ENCODE data around the gene TMEM184A. TPM values are rescaled to one million over a fixed set of nuclear protein-coding genes. Genes with fewer than 3 reads are reported as not detected.

The TMEM184A gene
- not detected for total RNA-seq
- polyA plus RNA-seq, result under 1 TPM in 1 of 4 donors, not detected in 3; 0.25 TPM

DNA sequence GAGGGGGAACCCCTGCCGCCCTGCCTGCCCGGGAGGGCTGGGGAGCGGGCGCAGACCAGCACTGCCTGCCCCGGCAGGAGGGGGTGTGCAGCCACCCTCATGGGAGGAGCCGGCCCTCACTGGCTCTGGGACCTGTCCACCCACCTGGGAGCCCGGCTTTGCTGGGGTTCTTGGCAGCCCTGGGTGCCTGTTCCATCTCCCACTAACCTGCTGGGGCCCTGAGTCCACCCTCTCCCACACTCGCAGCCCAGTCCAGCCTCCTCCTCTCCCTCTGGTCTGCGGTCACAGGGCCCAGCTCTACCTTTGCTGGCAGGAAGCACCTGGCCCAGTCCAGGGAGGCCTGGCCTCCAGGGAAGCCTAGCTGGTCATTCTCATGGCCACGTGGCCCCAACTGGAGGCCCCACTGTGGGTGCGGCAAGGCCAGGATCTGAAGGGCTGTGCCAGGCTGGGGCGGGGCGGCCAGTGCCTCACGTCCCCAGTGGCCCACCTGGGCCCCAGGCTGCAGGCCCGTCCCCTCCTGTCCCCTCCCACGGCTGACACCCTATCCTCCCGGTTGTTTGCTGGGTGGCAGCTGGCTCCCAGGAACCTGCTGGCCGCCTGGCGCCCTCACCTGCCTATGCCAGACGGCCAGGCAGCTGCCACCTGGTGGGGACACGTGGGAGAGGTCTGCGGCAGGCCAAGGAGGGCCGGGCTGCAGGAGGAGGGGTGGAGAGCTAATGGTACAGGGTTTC lies at the start of gene TMEM184A:
TSS of gene TMEM184A (minus strand) at position 393 of the 731 bp plus-strand sequence. CDS start 721 bp downstream, outside the sequence.
- H3K27ac Mint-ChIP-seq, result no peak within 1 kb of the TSS
- H3K4me3 Mint-ChIP-seq, result no peak within 1 kb of the TSS

DNA sequence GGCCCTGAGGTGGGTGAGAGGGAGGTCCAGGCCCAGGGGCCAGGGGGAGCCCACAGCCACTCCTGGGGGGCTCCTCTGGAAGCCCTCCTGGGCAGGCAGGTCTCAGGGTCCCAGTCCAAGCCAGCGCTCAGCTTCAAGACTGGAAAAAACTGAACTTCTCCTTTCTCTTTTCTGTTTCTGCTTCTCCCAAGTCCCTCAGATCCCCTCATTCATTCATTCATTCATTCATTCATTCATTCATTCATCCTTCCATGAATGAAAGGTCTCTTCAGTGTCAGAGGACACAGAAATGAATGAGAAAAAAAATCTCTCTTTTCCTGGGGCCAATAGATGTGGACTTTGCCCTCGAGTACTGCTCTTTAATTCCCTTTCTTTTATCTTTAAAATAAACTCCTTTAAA lies 48.4 kb upstream of the TMEM184A start:
- DNase-seq, result no peak
- H3K4me3 ChIP-seq (ENCODE audit: low read depth, low read length), result no peak overlapping the region
- Mint-ChIP-seq H3K9me3 (no peaks in the 10 kb centered on the region), H3K27me3 (peaks cover 12% of the 10 kb centered on the region), H3K4me1 (peaks cover 0 to 2% (median 0%) of the 10 kb centered on the region in 4 donors), H3K4me3 (no peak overlapping the region), H3K36me3 (no peaks in the 10 kb centered on the region), H3K27ac (no peak overlapping the region)
- H3K9me3 ChIP-seq (ENCODE audit: control insufficient read depth in 2 of 2, low read length in 2 of 2), result no peaks in the 10 kb centered on the region
- no peak overlapping the region for H3K27ac ChIP-seq (ENCODE audit: insufficient read depth, low read length, poor library complexity, severe bottlenecking)
- no peaks in the 10 kb centered on the region for H3K36me3 ChIP-seq (ENCODE audit: control insufficient read depth, insufficient read depth, low read length)
- H3K27me3 ChIP-seq (ENCODE audit: control insufficient read depth, insufficient read depth, low read length), result no peaks in the 10 kb centered on the region
- no peaks in the 10 kb centered on the region for H3K4me1 ChIP-seq (ENCODE audit: control insufficient read depth, insufficient read depth, low read length, poor library complexity, severe bottlenecking)
- no peak for ATAC-seq (ENCODE audit: low read depth in 2 of 2)

More for the DNA sequence above, at the start of gene TMEM184A:
- H3K9me3 Mint-ChIP-seq, result no peaks in the 10 kb centered on the region
- Histone ChIP-seq H3K9me3 (ENCODE audit: control insufficient read depth in 2 of 2, low read length in 2 of 2) (no peaks in the 10 kb centered on the region), H3K27me3 (ENCODE audit: control insufficient read depth, insufficient read depth, low read length) (no peaks in the 10 kb centered on the region), H3K36me3 (ENCODE audit: control insufficient read depth, insufficient read depth, low read length) (no peaks in the 10 kb centered on the region), H3K27ac (ENCODE audit: insufficient read depth, low read length, poor library complexity, severe bottlenecking) (no peak within 1 kb of the TSS), H3K4me1 (ENCODE audit: control insufficient read depth, insufficient read depth, low read length, poor library complexity, severe bottlenecking) (no peaks in the 10 kb centered on the region), H3K4me3 (ENCODE audit: low read depth, low read length) (no peak within 1 kb of the TSS)
- H3K36me3 Mint-ChIP-seq, result no peaks in the 10 kb centered on the region
- DNase-seq (peak in 2 of 3 donors; percentile 27 to 61), ATAC-seq (ENCODE audit: low read depth in 2 of 2) (peak; percentile 67 to 69)
- H3K27me3 Mint-ChIP-seq, result no peaks in the 10 kb centered on the region
- H3K4me1 Mint-ChIP-seq, result peaks cover 0 to 6% (median 1%) of the 10 kb centered on the region in 4 donors

DNA sequence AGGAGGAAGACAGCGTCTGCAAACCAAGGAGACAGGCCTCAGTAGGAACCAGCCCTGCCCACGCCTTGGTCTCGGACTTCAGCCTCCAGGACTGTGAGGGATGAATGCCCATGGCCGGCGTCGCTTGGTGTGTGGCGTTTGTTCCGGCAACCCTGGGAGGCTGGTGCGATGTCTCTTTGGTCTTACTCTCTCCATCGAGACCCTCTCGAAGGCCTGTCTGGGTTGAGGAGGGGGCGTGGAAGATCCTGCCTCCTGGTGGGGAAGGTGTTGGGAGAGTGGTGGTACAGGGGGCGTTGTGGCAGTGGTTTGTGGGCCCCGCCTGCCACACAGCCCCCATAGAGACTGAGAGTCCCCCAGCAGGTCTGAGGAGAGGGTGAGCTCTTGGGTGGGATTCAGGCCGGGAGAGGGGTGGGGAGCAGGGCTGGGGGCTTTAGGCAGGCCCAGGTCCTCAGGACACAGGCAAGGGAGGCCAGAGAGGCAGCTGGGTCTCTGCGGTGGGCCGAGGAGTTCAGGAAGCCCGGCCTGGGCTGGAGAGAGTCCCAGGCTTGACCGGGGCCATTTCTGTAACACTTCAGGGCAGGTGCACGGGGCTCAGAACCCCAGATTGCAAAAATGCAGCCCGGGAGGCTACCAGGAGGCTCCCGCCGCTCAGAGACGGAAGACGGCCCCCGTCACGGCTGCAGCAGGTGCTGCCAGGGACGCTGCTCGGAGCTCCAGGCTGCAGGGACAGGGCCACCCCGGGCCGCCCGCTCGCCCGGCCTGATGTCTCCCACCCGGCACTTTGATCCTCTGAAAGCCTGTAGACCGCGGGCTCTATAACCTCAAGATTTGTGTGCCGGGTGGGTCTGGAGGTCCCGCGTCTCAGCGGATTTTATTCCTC lies 47.6 kb upstream of the TMEM184A start:
- no peak overlapping the region for H3K27ac ChIP-seq (ENCODE audit: insufficient read depth, low read length, poor library complexity, severe bottlenecking)
- Mint-ChIP-seq H3K4me1 (peaks cover 0 to 2% (median 0%) of the 10 kb centered on the region in 4 donors), H3K36me3 (no peaks in the 10 kb centered on the region), H3K27me3 (peaks cover 12% of the 10 kb centered on the region), H3K27ac (no peak overlapping the region), H3K4me3 (no peak overlapping the region), H3K9me3 (peaks cover 0 to 1% (median 0%) of the 10 kb centered on the region in 7 donors)
- no peaks in the 10 kb centered on the region for H3K9me3 ChIP-seq (ENCODE audit: control insufficient read depth in 2 of 2, low read length in 2 of 2)
- DNase-seq (no peak), ATAC-seq (ENCODE audit: low read depth in 2 of 2) (no peak)
- H3K4me3 ChIP-seq (ENCODE audit: low read depth, low read length), result no peak overlapping the region
- H3K4me1 ChIP-seq (ENCODE audit: control insufficient read depth, insufficient read depth, low read length, poor library complexity, severe bottlenecking), result no peaks in the 10 kb centered on the region
- H3K36me3 ChIP-seq (ENCODE audit: control insufficient read depth, insufficient read depth, low read length), result no peaks in the 10 kb centered on the region
- H3K27me3 ChIP-seq (ENCODE audit: control insufficient read depth, insufficient read depth, low read length), result no peaks in the 10 kb centered on the region

DNA sequence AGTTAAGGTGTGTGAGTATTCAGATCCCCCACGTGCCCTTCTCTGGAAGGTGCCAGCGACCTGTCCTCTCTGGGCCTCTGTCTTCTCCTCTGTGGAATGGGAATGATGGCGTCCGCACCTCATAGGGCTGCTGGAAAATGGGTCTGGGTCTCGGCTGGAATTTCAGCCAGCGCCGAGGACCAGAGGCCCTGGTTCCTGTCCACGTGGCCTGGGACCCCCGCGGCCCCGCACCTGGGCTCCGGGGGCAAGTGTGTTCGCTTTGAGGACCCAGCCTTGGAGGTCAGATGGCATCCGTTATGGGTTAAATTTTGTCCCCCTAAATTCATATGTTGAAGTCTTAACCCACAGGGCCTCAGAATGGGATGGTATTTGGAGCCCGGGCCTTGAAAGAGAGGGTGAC lies 46.4 kb upstream of the TMEM184A start:
- H3K36me3 ChIP-seq (ENCODE audit: control insufficient read depth, insufficient read depth, low read length), result no peaks in the 10 kb centered on the region
- DNase-seq (no peak), ATAC-seq (ENCODE audit: low read depth in 2 of 2) (no peak)
- H3K27me3 ChIP-seq (ENCODE audit: control insufficient read depth, insufficient read depth, low read length), result no peaks in the 10 kb centered on the region
- no peak overlapping the region for H3K4me3 Mint-ChIP-seq
- H3K9me3 ChIP-seq (ENCODE audit: control insufficient read depth in 2 of 2, low read length in 2 of 2), result no peaks in the 10 kb centered on the region
- no peaks in the 10 kb centered on the region for H3K36me3 Mint-ChIP-seq
- H3K4me1 ChIP-seq (ENCODE audit: control insufficient read depth, insufficient read depth, low read length, poor library complexity, severe bottlenecking), result no peaks in the 10 kb centered on the region
- H3K4me3 ChIP-seq (ENCODE audit: low read depth, low read length), result no peak overlapping the region
- no peak overlapping the region for H3K27ac Mint-ChIP-seq
- peaks cover 0 to 2% (median 0%) of the 10 kb centered on the region in 7 donors for H3K9me3 Mint-ChIP-seq
- peaks cover 0 to under 1% (median 0%) of the 10 kb centered on the region in 4 donors for H3K4me1 Mint-ChIP-seq
- H3K27ac ChIP-seq (ENCODE audit: insufficient read depth, low read length, poor library complexity, severe bottlenecking), result no peak overlapping the region
- peaks cover 12% of the 10 kb centered on the region for H3K27me3 Mint-ChIP-seq

DNA sequence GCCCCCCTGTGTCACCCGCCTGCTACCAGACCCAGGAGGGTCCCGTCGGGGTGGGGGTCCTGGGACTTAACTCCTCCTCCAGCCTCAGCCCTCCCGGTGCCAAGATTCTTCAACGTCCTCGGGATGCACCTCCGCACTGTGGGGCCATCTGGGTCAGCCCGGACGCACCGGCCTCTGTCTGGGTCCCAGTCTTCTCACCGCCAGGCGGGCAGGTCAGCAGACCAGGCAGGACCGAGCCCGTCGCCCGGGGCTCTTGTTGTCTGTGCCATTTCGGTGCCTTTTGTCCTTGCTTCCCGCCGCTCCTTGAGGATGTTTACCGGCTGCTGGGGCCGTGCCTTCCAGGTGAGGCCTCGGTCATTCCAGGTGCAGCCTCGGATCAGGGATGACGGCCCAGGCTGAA lies 46.0 kb upstream of the TMEM184A start:
- Mint-ChIP-seq H3K9me3 (peaks cover 0 to 2% (median 0%) of the 10 kb centered on the region in 7 donors), H3K27me3 (peaks cover 12% of the 10 kb centered on the region), H3K27ac (no peak overlapping the region), H3K4me3 (no peak overlapping the region), H3K36me3 (no peaks in the 10 kb centered on the region), H3K4me1 (no peaks in the 10 kb centered on the region)
- Histone ChIP-seq H3K9me3 (ENCODE audit: control insufficient read depth in 2 of 2, low read length in 2 of 2) (no peaks in the 10 kb centered on the region), H3K27me3 (ENCODE audit: control insufficient read depth, insufficient read depth, low read length) (no peaks in the 10 kb centered on the region), H3K4me3 (ENCODE audit: low read depth, low read length) (no peak overlapping the region), H3K27ac (ENCODE audit: insufficient read depth, low read length, poor library complexity, severe bottlenecking) (no peak overlapping the region), H3K36me3 (ENCODE audit: control insufficient read depth, insufficient read depth, low read length) (no peaks in the 10 kb centered on the region), H3K4me1 (ENCODE audit: control insufficient read depth, insufficient read depth, low read length, poor library complexity, severe bottlenecking) (no peaks in the 10 kb centered on the region)
- DNase-seq (no peak), ATAC-seq (ENCODE audit: low read depth in 2 of 2) (no peak)

DNA sequence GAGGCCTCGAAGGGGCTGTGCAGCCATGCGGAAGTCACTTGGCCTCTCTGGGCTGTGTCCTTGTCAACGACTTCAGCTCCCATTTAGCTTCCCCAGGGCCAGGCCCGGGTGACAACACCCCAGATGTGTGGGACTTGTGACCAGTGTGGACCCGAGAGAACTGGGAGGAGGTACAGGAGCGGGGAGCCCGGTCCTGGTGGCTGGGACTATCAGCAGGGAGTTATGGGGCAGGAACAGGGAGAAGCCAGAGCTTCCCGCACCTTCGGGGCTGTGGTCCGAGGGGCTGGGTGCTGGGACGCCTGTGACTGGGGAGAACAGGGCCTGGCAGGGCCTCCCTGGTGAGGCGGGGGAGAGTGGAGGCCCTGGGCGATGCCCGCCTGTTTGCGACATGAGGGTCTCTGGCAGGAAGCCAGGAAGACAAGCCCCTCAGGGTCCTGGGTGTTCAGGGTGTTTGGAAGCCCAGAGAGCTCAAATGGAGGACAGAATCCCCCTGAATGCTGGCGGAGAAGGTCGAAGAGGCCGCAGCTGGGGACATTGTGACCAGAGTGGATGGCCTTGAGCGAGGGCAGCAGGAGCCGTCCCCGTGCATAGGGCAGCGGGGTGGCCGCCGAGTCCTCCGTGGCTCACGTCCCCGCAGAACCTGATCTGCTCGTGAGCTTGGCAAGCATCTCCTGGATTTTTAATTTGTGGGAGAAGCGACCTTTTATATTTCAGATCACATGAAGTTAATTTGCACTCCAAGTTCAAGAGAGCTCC lies 43.8 kb upstream of the TMEM184A start:
- Histone ChIP-seq H3K4me1 (ENCODE audit: control insufficient read depth, insufficient read depth, low read length, poor library complexity, severe bottlenecking) (no peaks in the 10 kb centered on the region), H3K9me3 (ENCODE audit: control insufficient read depth in 2 of 2, low read length in 2 of 2) (no peaks in the 10 kb centered on the region), H3K4me3 (ENCODE audit: low read depth, low read length) (no peak overlapping the region), H3K27me3 (ENCODE audit: control insufficient read depth, insufficient read depth, low read length) (no peaks in the 10 kb centered on the region), H3K36me3 (ENCODE audit: control insufficient read depth, insufficient read depth, low read length) (no peaks in the 10 kb centered on the region), H3K27ac (ENCODE audit: insufficient read depth, low read length, poor library complexity, severe bottlenecking) (no peak overlapping the region)
- Mint-ChIP-seq H3K9me3 (peaks cover 0 to 4% (median 0%) of the 10 kb centered on the region in 7 donors), H3K27ac (no peak overlapping the region), H3K4me3 (no peak overlapping the region), H3K36me3 (no peaks in the 10 kb centered on the region), H3K27me3 (peaks cover 8% of the 10 kb centered on the region), H3K4me1 (no peaks in the 10 kb centered on the region)
- DNase-seq (no peak), ATAC-seq (ENCODE audit: low read depth in 2 of 2) (no peak)

DNA sequence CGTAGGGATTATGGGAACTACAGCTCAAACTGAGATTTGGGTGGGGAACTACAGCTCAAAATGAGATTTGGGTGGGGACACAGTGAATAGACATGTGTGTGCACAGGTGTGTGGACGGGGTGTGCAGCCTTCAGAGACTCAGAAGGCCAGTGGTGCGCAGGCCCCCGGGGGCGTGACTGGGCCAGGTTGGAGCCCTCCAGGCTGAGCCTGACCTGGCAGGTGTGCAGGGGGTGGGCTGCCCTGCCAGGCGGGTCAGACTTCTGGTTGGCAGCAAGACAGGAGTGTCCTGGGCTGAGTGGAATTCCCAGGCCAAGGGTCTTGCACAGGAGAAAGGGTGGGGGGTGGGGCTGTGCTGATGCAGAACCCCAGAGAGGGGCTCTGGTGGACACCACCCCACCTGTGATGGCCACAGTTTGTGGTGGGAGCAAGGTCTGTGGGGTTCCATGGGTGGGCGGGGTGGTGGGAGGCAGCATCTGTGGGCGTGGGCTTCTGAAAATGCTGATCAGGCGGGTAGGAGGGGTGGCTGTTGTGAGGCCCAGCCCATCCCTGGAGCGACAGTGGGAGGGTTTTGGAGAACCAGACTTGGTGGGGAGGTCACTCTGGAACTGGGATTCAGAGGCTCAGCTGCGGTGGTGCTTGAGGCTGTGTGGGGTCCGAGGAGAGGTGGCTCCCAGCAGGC lies 43.1 kb upstream of the TMEM184A start:
- H3K4me1 ChIP-seq (ENCODE audit: control insufficient read depth, insufficient read depth, low read length, poor library complexity, severe bottlenecking), result no peaks in the 10 kb centered on the region
- no peaks in the 10 kb centered on the region for H3K27me3 ChIP-seq (ENCODE audit: control insufficient read depth, insufficient read depth, low read length)
- H3K27ac ChIP-seq (ENCODE audit: insufficient read depth, low read length, poor library complexity, severe bottlenecking), result no peak overlapping the region
- no peaks in the 10 kb centered on the region for H3K36me3 ChIP-seq (ENCODE audit: control insufficient read depth, insufficient read depth, low read length)
- H3K4me3 ChIP-seq (ENCODE audit: low read depth, low read length), result no peak overlapping the region
- Mint-ChIP-seq H3K36me3 (no peaks in the 10 kb centered on the region), H3K9me3 (peaks cover 0 to 4% (median 0%) of the 10 kb centered on the region in 7 donors), H3K27ac (no peak overlapping the region), H3K4me3 (no peak overlapping the region), H3K4me1 (no peaks in the 10 kb centered on the region), H3K27me3 (peaks cover 8% of the 10 kb centered on the region)
- no peak for DNase-seq
- no peak for ATAC-seq (ENCODE audit: low read depth in 2 of 2)
- no peaks in the 10 kb centered on the region for H3K9me3 ChIP-seq (ENCODE audit: control insufficient read depth in 2 of 2, low read length in 2 of 2)
